ENCODE data around the gene HES4. TPM values are rescaled to one million over a fixed set of nuclear protein-coding genes. Genes with fewer than 3 reads are reported as not detected.

Gene HES4
- total and polyA plus RNA-seq, 2 of the 13 experiments (the other 11 are each of a cell fraction or from before 2014, with no cell fraction given) = 8.8 to 10.6 TPM

DNA sequence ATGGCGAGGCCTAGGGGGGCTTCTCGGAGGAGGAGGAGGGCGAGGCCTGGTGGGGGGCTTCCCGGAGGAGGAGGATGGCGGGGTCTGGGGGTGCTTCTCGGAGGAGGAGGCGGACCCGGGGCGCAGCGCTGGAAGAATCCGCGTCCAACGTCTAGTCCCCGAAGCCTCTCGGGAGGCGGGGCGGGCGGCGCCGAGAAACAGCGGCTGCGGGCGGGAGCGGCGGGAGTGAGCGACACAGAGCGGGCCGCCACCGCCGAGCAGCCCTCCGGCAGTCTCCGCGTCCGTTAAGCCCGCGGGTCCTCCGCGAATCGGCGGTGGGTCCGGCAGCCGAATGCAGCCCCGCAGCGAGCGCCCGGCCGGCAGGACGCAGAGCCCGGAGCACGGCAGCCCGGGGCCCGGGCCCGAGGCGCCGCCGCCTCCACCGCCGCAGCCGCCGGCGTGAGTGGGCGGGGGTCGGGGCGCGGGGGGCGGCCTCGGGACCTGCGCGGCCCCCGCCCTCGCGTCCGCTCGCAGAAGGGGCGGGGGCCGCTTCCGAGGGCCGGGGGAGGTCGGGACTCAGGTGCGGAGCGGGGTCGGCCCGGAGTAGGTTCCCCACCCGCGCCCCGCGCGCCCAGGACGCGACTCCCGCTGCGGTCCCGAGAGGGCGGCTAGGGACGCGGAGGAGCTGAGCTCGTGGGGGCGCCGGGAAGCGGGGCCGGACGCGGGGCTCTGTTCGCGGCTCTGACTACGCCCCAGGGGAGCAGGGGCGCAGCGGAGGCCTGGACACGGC is 39.4 kb downstream of the HES4 start, which contains the start of gene KLHL17 (continued):
- TF ChIP-seq ZNF256 (CRISPR knock-in tag; conservative IDR thresholded peaks at IDR 0.05) (no peak), SATB2 (CRISPR knock-in tag; IDR thresholded peaks at IDR 0.05) (no peak), PPARG (CRISPR knock-in tag; conservative IDR thresholded peaks at IDR 0.05) (no peak), SMYD3 (CRISPR knock-in tag; IDR thresholded peaks at IDR 0.05) (no peak), TCF7L2 (IDR thresholded peaks at IDR 0.05; ENCODE audit: low read depth, low read length) (no peak), ZMYM3 (CRISPR knock-in tag; IDR thresholded peaks at IDR 0.05) (peak; percentile 89), PHF5A (CRISPR knock-in tag; IDR thresholded peaks at IDR 0.05; ENCODE audit: low read depth, unreplicated experiment) (no peak), ZNF746 (CRISPR knock-in tag; IDR thresholded peaks at IDR 0.05) (no peak)
- TF ChIP-seq, protein P1, sequence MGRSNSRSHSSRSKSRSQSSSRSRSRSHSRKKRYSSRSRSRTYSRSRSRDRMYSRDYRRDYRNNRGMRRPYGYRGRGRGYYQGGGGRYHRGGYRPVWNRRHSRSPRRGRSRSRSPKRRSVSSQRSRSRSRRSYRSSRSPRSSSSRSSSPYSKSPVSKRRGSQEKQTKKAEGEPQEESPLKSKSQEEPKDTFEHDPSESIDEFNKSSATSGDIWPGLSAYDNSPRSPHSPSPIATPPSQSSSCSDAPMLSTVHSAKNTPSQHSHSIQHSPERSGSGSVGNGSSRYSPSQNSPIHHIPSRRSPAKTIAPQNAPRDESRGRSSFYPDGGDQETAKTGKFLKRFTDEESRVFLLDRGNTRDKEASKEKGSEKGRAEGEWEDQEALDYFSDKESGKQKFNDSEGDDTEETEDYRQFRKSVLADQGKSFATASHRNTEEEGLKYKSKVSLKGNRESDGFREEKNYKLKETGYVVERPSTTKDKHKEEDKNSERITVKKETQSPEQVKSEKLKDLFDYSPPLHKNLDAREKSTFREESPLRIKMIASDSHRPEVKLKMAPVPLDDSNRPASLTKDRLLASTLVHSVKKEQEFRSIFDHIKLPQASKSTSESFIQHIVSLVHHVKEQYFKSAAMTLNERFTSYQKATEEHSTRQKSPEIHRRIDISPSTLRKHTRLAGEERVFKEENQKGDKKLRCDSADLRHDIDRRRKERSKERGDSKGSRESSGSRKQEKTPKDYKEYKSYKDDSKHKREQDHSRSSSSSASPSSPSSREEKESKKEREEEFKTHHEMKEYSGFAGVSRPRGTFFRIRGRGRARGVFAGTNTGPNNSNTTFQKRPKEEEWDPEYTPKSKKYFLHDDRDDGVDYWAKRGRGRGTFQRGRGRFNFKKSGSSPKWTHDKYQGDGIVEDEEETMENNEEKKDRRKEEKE (IDR thresholded peaks at IDR 0.05) = no peak
- TF ChIP-seq, protein P2, sequence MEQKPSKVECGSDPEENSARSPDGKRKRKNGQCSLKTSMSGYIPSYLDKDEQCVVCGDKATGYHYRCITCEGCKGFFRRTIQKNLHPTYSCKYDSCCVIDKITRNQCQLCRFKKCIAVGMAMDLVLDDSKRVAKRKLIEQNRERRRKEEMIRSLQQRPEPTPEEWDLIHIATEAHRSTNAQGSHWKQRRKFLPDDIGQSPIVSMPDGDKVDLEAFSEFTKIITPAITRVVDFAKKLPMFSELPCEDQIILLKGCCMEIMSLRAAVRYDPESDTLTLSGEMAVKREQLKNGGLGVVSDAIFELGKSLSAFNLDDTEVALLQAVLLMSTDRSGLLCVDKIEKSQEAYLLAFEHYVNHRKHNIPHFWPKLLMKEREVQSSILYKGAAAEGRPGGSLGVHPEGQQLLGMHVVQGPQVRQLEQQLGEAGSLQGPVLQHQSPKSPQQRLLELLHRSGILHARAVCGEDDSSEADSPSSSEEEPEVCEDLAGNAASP (CRISPR knock-in tag; IDR thresholded peaks at IDR 0.05; ENCODE audit: borderline replicate concordance) = no peak
- TF ChIP-seq, protein P3, sequence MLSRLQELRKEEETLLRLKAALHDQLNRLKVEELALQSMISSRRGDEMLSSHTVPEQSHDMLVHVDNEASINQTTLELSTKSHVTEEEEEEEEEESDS (CRISPR knock-in tag; IDR thresholded peaks at IDR 0.05; ENCODE audit: borderline replicate concordance) = no peak
- TF ChIP-seq, protein P4, sequence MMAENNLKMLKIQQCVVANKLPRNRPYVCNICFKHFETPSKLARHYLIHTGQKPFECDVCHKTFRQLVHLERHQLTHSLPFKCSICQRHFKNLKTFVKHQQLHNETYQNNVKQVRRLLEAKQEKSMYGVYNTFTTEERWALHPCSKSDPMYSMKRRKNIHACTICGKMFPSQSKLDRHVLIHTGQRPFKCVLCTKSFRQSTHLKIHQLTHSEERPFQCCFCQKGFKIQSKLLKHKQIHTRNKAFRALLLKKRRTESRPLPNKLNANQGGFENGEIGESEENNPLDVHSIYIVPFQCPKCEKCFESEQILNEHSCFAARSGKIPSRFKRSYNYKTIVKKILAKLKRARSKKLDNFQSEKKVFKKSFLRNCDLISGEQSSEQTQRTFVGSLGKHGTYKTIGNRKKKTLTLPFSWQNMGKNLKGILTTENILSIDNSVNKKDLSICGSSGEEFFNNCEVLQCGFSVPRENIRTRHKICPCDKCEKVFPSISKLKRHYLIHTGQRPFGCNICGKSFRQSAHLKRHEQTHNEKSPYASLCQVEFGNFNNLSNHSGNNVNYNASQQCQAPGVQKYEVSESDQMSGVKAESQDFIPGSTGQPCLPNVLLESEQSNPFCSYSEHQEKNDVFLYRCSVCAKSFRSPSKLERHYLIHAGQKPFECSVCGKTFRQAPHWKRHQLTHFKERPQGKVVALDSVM (CRISPR knock-in tag; IDR thresholded peaks at IDR 0.05) = no peak
- TF ChIP-seq, protein P5, sequence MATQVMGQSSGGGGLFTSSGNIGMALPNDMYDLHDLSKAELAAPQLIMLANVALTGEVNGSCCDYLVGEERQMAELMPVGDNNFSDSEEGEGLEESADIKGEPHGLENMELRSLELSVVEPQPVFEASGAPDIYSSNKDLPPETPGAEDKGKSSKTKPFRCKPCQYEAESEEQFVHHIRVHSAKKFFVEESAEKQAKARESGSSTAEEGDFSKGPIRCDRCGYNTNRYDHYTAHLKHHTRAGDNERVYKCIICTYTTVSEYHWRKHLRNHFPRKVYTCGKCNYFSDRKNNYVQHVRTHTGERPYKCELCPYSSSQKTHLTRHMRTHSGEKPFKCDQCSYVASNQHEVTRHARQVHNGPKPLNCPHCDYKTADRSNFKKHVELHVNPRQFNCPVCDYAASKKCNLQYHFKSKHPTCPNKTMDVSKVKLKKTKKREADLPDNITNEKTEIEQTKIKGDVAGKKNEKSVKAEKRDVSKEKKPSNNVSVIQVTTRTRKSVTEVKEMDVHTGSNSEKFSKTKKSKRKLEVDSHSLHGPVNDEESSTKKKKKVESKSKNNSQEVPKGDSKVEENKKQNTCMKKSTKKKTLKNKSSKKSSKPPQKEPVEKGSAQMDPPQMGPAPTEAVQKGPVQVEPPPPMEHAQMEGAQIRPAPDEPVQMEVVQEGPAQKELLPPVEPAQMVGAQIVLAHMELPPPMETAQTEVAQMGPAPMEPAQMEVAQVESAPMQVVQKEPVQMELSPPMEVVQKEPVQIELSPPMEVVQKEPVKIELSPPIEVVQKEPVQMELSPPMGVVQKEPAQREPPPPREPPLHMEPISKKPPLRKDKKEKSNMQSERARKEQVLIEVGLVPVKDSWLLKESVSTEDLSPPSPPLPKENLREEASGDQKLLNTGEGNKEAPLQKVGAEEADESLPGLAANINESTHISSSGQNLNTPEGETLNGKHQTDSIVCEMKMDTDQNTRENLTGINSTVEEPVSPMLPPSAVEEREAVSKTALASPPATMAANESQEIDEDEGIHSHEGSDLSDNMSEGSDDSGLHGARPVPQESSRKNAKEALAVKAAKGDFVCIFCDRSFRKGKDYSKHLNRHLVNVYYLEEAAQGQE (IDR thresholded peaks at IDR 0.05; ENCODE audit: borderline replicate concordance in 1 of 2, low read depth in 1 of 2, low read length in 2 of 2) = no peak

Data from HepG2 (cell line).